Measurements from ENCODE around the gene PAGE2. TPM values are rescaled to one million over a fixed set of nuclear protein-coding genes. Genes with fewer than 3 reads are reported as not detected.
"Not testable (repeated sequence)": the region's sequence is repeated elsewhere in the genome, so short reads cannot be mapped to it uniquely, and the experiment has no call there.

Gene PAGE2
- total and polyA plus RNA-seq, 9 donors: not detected

DNA sequence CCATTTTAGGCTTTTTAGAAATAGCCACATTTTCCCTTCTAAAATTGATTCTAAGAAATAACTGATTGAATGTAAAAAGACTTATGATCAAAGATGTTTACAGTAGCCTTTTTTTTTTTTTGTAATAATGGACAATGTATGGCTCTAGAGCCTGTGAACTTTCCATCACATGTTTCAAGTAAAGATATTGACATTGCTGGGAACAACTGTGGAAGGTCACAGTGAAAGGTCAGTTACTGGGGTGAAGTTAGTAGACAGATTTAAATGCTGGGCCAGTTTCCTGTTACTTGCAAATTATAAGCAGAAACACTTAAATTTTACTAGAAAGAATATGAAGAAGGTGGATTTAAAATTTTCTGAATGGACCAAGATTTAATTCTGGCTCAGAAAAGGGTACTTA, 18.4 kb downstream of the PAGE2 start:
- H3K9me3 ChIP-seq: no peaks in the 10 kb centered on the region
- no peaks in the 10 kb centered on the region for H3K27me3 ChIP-seq
- H3K4me1 ChIP-seq (ENCODE audit: insufficient read depth): no peaks in the 10 kb centered on the region
- no peaks in the 10 kb centered on the region for H3K36me3 ChIP-seq
- DNase-seq: no peak
- TF ChIP-seq EP300 (IDR thresholded peaks at IDR 0.05) (no peak), POLR2A (IDR thresholded peaks at IDR 0.05) (no peak)
- TF ChIP-seq, protein P1, sequence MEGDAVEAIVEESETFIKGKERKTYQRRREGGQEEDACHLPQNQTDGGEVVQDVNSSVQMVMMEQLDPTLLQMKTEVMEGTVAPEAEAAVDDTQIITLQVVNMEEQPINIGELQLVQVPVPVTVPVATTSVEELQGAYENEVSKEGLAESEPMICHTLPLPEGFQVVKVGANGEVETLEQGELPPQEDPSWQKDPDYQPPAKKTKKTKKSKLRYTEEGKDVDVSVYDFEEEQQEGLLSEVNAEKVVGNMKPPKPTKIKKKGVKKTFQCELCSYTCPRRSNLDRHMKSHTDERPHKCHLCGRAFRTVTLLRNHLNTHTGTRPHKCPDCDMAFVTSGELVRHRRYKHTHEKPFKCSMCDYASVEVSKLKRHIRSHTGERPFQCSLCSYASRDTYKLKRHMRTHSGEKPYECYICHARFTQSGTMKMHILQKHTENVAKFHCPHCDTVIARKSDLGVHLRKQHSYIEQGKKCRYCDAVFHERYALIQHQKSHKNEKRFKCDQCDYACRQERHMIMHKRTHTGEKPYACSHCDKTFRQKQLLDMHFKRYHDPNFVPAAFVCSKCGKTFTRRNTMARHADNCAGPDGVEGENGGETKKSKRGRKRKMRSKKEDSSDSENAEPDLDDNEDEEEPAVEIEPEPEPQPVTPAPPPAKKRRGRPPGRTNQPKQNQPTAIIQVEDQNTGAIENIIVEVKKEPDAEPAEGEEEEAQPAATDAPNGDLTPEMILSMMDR (IDR thresholded peaks at IDR 0.05): no peak
- intact Hi-C loops (cut with DNase I): no loop called here
- no peak overlapping the region for H3K27ac ChIP-seq
- H3K4me3 ChIP-seq: no peak overlapping the region

DNA sequence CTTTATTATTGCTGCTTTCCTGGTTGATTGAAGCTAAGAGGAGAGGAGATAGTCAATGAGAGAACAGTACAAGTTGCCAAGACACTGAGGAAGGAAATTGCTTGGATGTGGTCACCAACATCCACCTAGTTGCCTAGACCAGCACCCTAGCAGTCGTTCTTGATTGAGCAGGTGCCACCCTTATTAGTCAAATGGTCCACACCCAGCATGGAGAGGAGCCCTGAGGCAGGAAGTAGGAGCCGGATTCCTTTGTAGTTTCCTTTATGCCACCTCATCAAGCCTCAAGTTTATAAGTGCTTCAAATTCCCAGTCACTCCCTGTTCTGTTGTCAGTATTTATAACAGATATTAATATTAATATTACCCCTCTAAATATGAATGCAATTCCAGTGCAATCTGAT, 19.1 kb downstream of the PAGE2 start:
- Histone ChIP-seq H3K9me3 (no peaks in the 10 kb centered on the region), H3K36me3 (no peaks in the 10 kb centered on the region), H3K27ac (no peak overlapping the region), H3K4me1 (ENCODE audit: insufficient read depth) (no peaks in the 10 kb centered on the region), H3K27me3 (no peaks in the 10 kb centered on the region), H3K4me3 (no peak overlapping the region)
- WGBS, 3 donors: 53 to 65% (median 54%) methylated on average over 2 of the region's 2 CpGs
- TF ChIP-seq, protein P1 (IDR thresholded peaks at IDR 0.05): no peak
- TF ChIP-seq POLR2A (IDR thresholded peaks at IDR 0.05): no peak
- no peak for TF ChIP-seq EP300 (IDR thresholded peaks at IDR 0.05)
- no peak for DNase-seq
- intact Hi-C loops (cut with DNase I): no loop called here

DNA sequence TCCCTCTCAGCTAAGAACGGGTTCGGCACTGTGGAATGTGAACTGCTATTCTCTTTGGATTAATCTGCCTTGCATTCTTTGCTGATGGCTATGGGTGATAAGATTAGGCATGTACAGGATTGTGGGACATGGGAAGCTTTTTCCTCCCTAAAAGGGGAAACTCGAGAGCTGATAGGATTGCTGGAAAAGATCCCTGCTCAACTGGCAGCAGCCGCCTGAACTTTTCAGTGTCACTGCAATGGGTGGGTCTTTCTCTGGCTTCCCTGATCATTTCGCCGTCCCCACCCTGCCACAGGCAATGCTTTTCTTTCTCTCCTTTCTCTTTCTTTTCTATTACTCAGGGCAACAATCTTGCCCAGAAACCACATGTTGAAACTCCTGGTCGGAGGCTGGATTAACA, 20.5 kb downstream of the PAGE2 start:
- H3K27me3 ChIP-seq: no peaks in the 10 kb centered on the region

DNA sequence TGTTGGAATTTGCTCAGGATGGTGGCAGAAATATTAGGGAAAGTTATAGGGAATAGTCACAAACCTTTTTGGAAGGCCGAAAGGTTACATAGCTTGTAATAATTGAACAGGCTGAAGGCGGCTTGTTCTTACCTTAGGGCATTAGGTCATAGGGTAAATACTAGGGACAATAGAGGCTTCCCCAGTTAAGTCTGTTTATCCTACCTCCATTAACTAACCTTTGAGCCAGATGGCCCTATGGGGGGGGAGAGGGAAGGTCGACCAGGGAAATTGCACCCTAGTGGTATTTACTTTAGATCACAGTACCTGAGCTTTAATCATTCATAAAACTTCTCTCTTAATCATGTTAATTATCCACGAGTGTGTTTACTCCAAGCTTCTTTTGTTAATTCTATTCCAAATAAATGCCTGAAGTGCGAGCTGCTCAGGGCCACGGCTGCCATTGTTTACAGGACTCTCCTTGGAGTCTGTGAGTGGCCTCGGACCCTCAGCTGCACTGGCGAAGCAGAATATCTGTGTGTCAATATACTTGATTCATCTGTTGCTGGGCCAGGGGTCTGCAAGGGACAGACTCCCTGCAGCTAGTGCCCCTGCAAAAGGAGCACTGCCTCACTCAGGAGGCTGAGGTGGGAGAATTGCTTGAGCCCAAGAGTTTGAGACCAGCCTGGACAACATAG, 22.9 kb downstream of the PAGE2 start:
- WGBS, 3 donors: 61 to 63% (median 62%) methylated on average over 8 of the region's 8 CpGs
- intact Hi-C loops (cut with DNase I): no loop called here

More for the DNA sequence above, 20.5 kb downstream of the PAGE2 start:
- Histone ChIP-seq H3K4me1 (ENCODE audit: insufficient read depth) (no peaks in the 10 kb centered on the region), H3K9me3 (no peaks in the 10 kb centered on the region), H3K4me3 (no peak overlapping the region), H3K27ac (no peak overlapping the region), H3K36me3 (no peaks in the 10 kb centered on the region)
- TF ChIP-seq EP300 (IDR thresholded peaks at IDR 0.05): no peak
- WGBS, 3 donors: 52 to 63% (median 57%) methylated on average over 6 to 7 of the region's 7 CpGs
- intact Hi-C loops (cut with DNase I): no loop called here
- no peak for DNase-seq

DNA sequence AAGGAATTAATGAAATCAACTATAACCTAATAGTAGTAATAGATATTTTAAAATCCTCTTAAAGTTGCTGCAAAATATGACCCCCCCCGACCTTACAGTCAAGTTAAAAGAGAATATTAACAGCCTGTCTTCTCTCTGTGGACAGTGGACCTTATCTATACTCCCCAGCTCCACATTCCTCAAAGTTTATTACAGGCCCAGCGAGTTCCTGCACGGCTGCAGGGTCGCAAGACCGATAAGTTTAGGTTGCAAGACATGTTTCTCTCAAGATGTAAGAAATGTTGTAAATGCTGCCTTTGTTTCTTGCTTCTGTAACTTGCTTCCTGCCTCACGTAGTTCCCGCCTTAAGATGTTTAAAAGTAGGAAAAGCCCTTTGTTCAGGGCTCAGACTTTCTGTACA, 27.8 kb downstream of the PAGE2 start:
- H3K27me3 ChIP-seq; H3K9me3 ChIP-seq; H3K27ac ChIP-seq; H3K4me1 ChIP-seq (ENCODE audit: insufficient read depth); H3K4me3 ChIP-seq; H3K36me3 ChIP-seq; intact Hi-C loops (cut with DNase I); DNase-seq: not testable (repeated sequence)
- WGBS, 3 donors: 31 to 36% (median 35%) methylated on average over 7 of the region's 7 CpGs

More for the DNA sequence above, 22.9 kb downstream of the PAGE2 start:
- Histone ChIP-seq H3K36me3 (no peaks in the 10 kb centered on the region), H3K4me1 (ENCODE audit: insufficient read depth) (no peaks in the 10 kb centered on the region), H3K9me3 (no peaks in the 10 kb centered on the region), H3K27me3 (no peaks in the 10 kb centered on the region), H3K4me3 (no peak overlapping the region), H3K27ac (no peak overlapping the region)
- no peak for DNase-seq
- TF ChIP-seq, protein P1 (IDR thresholded peaks at IDR 0.05): no peak
- TF ChIP-seq EP300 (IDR thresholded peaks at IDR 0.05) (no peak), POLR2A (IDR thresholded peaks at IDR 0.05) (no peak)
